DMS53 treated with DMSO at 0.1 percent for 48 hours (cell line): ENCODE results near the gene HIPK1.
"Not testable (repeated sequence)": the region's sequence is repeated elsewhere in the genome, so short reads cannot be mapped to it uniquely, and the experiment has no call there.

Experiments used
- DNase-seq: peaks from one replicate; lab custom pipeline; 2025; ENCODE audit not compliant: unreplicated experiment; lab: John Stamatoyannopoulos, UW

Gene HIPK1

GRCh38 chr1:113981962-113982931 lies 53.1 kb downstream of the HIPK1 start:
- DNase-seq = no peak

DNA sequence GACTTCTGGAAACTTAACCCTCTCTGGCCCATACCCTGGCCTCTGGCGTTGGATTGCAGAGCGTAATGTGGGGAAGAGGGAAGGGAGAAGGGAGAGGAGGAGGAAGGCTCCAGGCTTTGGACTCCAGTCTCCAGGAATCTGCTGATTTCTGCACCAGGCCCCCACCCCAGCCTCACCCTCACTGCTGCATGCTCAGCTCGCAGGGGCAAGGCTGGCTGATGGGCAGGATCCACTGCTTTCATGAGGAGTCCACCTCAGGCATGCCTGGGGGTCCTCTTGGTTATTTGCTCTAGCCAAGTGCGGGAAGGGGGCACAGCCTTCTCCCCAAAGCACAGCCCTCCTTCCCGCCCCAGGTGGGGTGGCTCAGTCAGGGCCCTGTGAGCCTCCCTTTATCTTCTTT lies 53.8 kb downstream of the HIPK1 start:
- no peak for DNase-seq

DNA sequence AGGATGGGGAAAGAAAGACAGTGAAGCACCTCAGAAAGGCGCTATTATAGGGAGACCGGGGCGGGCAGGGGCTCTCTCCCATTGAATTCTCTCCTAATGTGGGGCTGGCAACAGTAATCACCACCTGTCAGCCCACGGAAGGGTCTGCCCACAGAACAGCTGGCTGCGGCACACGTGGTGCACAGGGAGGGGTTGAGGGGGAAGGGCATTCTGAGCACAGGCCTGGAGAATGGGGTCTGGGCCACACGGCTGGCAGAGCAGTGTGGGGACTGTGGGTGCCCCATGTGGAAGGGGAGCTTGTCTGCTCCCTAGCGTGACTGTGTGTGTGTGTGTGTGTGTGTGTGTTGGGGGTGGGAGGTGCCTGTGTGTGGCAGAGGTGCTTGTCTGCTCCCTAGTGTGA lies 54.3 kb downstream of the HIPK1 start:
- no peak for DNase-seq

DNA sequence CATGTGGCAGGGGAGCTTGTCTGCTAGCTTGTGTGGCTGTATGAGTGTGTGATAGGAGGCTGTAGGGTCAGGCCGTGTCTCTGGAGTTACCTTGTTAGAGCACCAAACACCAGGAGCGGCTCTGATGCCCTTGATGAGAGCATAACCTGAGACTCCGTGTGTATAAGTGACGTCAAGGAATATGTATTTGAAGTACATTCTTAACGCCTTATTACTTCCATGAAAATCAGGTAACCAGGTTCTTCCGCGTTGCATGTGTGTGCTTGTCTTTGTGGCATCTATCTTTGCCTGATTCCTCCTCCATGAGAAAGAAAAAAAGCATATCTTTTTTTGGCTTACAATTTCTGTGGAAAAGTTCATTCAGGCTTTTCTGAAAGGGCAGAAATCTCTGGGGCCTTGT lies 54.7 kb downstream of the HIPK1 start:
- DNase-seq = no peak

GRCh38 chr1:113984710-113985109 lies 55.6 kb downstream of the HIPK1 start:
- peak; percentile 94 for DNase-seq

GRCh38 chr1:113986802-113987201 lies 57.7 kb downstream of the HIPK1 start:
- DNase-seq = no peak

- no peak for DNase-seq
These were observed 58.1 kb downstream of the HIPK1 start for GRCh38 chr1:113987259-113987658.

DNA sequence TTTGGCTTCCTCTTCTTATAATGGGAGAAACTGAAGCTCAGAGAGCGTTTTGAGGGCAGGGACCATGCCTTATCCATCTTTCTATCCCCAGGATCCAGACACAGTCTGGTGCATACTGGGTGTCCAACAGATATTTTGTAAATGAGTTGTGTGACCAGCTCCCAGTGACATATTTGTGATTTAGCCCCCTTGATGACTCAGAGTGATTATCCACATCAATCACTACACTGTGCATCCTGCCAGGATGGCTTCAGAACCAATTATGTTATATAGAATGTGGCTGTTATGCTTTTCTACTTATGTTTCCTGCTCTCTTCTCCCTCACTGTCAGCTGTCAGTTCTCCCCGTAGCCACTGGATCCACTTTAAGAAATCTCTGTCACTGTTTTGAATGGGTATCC lies 61.4 kb downstream of the HIPK1 start:
- no peak for DNase-seq

GRCh38 chr1:113990961-113991360 lies 61.8 kb downstream of the HIPK1 start:
- DNase-seq = no peak

DNA sequence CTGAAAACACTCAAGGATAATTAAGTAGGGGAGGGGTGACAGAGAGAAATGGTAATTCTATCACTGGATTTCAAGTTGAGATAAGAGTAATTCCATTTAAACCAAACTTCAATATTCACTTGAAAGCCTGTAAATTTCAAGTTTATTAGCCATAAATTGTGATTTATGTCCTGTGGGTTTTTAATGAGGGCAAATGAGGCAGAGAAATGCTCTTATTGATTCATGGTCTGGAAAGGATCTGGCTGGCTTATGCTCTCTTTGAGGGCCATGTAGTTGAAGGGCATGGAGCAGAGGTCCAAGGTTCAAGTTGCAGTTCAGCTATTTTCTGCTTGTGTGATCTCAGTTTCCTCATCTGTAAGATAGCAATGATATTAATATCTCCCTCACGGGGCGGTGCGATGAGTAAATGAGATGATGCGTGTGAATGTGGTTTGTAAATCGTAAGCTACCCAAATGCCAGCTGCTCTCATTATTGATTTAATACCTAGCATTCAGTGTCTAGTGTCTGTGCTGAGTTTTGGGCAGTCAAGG lies 62.4 kb downstream of the HIPK1 start:
- DNase-seq = no peak

DNA sequence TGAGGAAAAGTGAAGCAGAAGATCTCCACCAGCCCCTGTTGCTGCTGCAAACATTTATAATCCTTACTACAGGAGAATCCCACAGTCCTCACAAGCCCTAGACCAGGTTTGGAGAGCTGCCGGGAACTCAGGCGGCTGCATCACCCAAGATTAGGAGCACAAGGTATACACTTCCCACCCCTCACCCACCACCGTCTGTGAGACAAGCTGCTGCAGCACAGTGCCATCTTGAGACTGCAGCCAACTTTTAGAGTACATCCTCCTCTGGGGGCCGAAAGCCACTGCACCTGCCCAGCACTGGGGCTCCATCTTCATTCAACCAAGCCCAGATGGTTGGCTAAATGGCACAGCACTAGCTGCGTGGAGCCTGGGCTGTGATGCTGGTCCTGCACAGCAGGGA lies 63.9 kb downstream of the HIPK1 start:
- DNase-seq = no peak

- no peak for DNase-seq
These were observed 64.6 kb downstream of the HIPK1 start for GRCh38 chr1:113993766-113994165.

DNA sequence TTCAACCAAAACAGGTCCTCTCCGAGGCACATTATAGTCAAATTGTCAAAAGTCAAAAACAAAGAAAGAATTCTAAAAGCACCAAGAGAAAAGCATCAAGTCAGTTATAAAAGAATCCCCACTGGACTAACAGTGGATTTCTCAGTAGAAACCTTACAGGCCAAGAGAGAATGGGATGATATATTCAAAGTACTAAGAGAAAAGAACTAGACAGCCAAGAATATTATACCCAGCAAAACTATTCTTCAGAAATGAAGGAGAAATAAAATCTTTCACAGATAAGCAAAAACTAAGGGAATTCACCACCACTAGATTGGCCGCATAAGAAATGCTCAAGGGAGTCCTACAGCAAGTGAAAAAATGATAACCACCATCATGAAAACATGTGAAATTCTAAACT lies 66.3 kb downstream of the HIPK1 start:
- DNase-seq = no peak

DNA sequence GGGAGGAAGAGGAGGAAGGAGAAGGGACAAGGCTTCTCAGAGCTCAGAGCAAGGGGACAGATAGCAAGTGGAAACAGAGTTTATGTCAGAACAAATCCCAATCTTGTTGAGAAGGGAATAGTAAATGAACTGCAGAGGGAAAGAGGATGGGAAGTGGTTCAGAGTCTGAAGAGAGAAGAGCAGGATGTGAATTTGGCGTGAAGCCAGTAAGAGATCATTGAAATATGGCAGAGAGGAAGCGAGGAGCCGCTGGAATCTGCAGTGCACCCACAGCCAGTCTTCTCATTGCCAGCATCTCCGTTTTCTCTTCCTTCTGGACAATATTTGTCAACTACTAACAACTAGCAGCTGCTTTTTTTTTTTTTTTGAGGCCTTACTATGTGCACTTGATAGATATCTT lies 69.2 kb downstream of the HIPK1 start:
- DNase-seq = no peak

DNA sequence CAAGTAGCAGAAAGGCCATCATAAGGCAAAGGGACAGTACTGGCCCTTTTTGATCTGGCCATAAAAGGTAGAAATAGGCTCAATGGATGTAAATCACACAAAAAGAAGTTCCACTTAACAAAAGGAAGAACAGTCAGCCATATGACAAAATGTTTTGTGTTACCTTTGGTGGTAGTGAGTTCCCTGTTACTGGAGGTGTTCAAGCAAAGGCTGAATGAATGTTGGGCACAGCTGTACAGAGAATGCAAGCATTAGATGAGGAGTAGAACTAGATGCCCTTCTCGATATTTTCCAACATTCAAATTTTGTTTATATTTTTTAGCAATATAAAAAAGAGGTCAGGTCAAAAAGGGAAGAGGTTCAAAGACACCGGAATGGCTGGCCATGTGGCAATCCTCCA lies 70.1 kb downstream of the HIPK1 start:
- no peak for DNase-seq

DNA sequence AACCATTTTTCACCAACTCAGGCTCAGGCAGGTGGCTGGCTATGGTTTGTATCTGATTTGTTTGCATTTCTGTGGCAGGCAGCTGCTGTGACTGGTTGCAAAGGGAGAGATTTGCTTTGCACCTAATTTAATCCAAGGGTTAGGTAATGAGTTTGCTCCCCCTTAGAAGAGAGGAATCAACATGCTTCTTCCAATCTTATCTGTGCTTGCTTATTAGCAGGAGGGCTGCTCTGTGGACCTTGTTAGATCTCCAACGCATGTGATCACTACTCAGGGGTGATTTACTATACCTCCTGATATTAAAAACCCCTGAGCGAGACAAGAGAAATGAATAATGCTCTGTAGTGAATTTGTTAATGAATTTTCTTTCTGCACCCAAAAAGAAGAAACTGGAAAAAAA lies 70.7 kb downstream of the HIPK1 start:
- peak; percentile 39 for DNase-seq

- DNase-seq = peak; percentile 21
These were observed 71.3 kb downstream of the HIPK1 start for GRCh38 chr1:114000406-114000805.

DNA sequence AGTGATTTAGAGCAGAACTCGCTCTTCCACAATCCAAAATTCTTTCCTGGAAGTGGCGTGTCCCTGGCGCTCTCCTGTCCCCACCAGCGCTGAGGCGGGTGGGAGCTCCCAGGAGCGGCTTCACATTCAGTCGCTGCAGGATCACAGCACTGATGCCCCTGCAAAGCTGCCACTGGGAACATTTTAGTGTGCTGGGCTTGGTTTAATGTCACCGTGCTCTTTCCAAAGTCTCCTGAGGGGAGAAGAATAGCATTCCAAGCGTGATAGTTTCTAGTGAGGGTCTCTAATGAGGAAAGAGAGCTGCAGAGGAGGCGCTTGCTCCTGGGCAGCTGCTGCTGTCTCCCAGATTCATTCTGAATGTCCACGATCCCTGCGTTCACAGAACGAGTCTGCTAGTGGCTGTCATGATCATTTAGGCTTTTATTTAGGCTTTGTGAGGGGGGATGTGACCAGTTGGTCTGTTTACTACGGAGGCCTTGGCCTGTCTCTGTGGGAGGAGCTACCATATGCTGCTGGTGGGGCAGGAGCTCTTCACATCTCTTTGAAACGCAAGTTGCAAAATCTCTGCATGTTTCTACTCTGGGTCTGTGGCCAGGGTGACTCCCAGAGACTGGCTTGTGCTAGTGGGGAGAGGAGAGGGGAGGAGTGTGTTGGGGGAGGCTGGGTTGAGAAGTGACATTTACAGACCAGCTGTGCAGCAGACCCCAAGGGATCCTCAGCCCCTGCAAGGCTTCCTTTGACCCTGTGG lies 73.5 kb downstream of the HIPK1 start:
- no peak for DNase-seq

DNA sequence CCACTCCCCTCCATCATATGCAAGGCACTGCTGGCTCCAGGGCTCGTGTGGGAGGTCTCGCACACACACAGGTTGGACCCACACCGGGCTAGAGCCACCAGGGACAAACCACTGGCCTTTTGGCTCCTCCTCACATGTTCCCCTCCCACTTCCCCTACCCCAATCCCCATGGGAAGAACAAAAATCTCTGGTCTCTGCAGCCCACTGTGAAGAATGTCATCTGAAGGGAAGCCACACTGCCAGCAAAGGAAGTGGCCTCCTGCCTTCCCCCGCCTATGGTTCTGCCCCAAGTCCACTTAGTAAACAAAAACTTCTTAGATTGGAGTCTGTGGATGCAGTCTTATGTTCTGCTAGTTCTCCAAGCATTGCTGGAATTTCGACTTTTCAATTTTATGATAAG lies 74.3 kb downstream of the HIPK1 start:
- no peak for DNase-seq

- not testable (repeated sequence) for DNase-seq
These were observed 77.7 kb downstream of the HIPK1 start for GRCh38 chr1:114006825-114007224.

GRCh38 chr1:114008480-114008941 lies 79.4 kb downstream of the HIPK1 start:
- no peak for DNase-seq

DNA sequence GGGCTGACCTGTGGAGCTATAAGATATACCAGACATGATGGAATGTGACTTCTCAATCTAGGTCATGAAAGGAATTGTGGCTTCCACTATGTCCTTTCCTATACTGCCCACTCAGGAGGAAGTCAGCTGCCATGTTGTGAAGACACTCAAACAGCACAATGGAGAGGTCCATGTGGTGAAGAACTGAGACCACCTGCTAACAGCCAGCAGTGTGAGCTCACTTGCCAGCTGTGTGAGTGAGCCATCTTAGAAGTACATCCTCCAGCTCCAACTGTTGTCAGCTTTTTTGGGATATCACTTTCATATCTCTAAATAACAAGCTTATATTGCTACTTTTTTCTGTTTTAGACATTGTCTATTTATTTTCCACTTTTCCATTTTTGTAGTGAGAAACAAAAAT lies 79.9 kb downstream of the HIPK1 start:
- DNase-seq = no peak
